MM.1S (cell line): Measurements from ENCODE around the gene RAMP3.

Experiments
- EZH2 ChIP-seq: fragments of 300-600 bp; sonication (generic); optimal IDR thresholded peaks from 2 replicates; pipeline ENCODE3; 2017; ENCODE audit warnings: low read depth, mild to moderate bottlenecking, antibody characterized with exemption, low read length, mixed read lengths
- TF ChIP-seq, protein P1 (sequence below): fragments of 300-600 bp; sonication (generic); IDR thresholded peaks from 2 replicates; pipeline ENCODE4 v1.5.1; 2016; ENCODE audit warnings: antibody characterized with exemption, low read length, mixed read lengths

DNA sequence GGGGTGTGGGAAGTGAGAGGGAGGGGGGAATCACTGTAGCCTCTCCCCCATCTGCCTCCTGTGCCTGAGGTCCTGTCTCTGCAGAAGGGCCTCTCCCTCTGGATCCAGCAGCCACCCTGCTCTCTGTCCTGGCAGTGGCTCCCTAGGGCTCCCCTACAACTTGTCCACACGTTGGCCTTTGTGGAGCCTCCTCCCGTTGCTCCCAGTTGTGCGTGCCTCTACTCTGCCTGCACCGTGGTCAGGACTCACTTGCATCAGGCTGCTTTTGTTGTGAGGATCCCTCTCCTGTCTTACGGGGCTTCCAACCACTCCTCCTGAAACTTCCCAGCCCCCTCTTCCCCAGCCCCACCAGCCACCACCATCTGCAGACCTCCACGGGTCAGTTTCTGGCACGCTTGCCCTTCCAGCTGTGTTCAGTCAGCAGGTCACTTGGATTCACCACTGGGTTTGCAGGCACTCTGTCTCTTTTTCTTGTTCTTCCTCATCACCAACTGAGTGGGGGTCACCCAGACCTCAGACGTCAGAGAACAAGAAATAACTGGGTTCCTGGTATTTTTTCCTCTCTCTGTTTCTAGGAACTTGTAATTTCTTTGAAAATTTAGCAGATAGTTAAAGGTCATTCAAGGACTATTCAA is 62.3 kb downstream of the RAMP3 start:
- TF ChIP-seq, protein P1, sequence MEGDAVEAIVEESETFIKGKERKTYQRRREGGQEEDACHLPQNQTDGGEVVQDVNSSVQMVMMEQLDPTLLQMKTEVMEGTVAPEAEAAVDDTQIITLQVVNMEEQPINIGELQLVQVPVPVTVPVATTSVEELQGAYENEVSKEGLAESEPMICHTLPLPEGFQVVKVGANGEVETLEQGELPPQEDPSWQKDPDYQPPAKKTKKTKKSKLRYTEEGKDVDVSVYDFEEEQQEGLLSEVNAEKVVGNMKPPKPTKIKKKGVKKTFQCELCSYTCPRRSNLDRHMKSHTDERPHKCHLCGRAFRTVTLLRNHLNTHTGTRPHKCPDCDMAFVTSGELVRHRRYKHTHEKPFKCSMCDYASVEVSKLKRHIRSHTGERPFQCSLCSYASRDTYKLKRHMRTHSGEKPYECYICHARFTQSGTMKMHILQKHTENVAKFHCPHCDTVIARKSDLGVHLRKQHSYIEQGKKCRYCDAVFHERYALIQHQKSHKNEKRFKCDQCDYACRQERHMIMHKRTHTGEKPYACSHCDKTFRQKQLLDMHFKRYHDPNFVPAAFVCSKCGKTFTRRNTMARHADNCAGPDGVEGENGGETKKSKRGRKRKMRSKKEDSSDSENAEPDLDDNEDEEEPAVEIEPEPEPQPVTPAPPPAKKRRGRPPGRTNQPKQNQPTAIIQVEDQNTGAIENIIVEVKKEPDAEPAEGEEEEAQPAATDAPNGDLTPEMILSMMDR, result no peak
- TF ChIP-seq EZH2, result no peak
